ENCODE data around the gene DNAAF1.

DNAAF1 gene

GRCh38 chr16:84124257-84125073 lies 20.6 kb upstream of the DNAAF1 start:
- no peak for DNase-seq (ENCODE audit: low read depth in 2 of 2)

GRCh38 chr16:84131117-84131516 lies 14.0 kb upstream of the DNAAF1 start:
- no peak for DNase-seq (ENCODE audit: low read depth in 2 of 2)

- no peak for DNase-seq (ENCODE audit: low read depth in 2 of 2)
Measured at GRCh38 chr16:84132527-84133285, 12.4 kb upstream of the DNAAF1 start.

GRCh38 chr16:84136331-84137125 lies 8.6 kb upstream of the DNAAF1 start:
- no peak for DNase-seq (ENCODE audit: low read depth in 2 of 2)

- no peak for DNase-seq (ENCODE audit: low read depth in 2 of 2)
Measured at GRCh38 chr16:84137287-84137686, 7.8 kb upstream of the DNAAF1 start.

- no peak for DNase-seq (ENCODE audit: low read depth in 2 of 2)
Measured at GRCh38 chr16:84137769-84138357, 7.2 kb upstream of the DNAAF1 start.

- no peak for DNase-seq (ENCODE audit: low read depth in 2 of 2)
Measured at GRCh38 chr16:84138500-84138823, 6.6 kb upstream of the DNAAF1 start.

- no peak for DNase-seq (ENCODE audit: low read depth in 2 of 2)
Measured at GRCh38 chr16:84138824-84139627, 6.1 kb upstream of the DNAAF1 start.

- DNase-seq (ENCODE audit: low read depth in 2 of 2), result no peak
Measured at GRCh38 chr16:84139628-84140258, 5.4 kb upstream of the DNAAF1 start.

- DNase-seq (ENCODE audit: low read depth in 2 of 2), result no peak
Measured at GRCh38 chr16:84141143-84141670, 3.9 kb upstream of the DNAAF1 start.

- DNase-seq (ENCODE audit: low read depth in 2 of 2), result no peak
Measured at GRCh38 chr16:84143081-84143480, 2.0 kb upstream of the DNAAF1 start.

GRCh38 chr16:84143784-84144199 lies 1.3 kb upstream of the DNAAF1 start:
- DNase-seq (ENCODE audit: low read depth in 2 of 2), result no peak

- no peak for DNase-seq (ENCODE audit: low read depth in 2 of 2)
Measured at GRCh38 chr16:84144209-84144858, 774 bp upstream of the DNAAF1 start.

- no peak for DNase-seq (ENCODE audit: low read depth in 2 of 2)
Measured at GRCh38 chr16:84150926-84151325, 5.8 kb downstream of the DNAAF1 start.

GRCh38 chr16:84153660-84154214 lies 8.6 kb downstream of the DNAAF1 start:
- no peak for DNase-seq (ENCODE audit: low read depth in 2 of 2)

GRCh38 chr16:84155226-84155625 lies 10.1 kb downstream of the DNAAF1 start:
- no peak for DNase-seq (ENCODE audit: low read depth in 2 of 2)

GRCh38 chr16:84155771-84156170 lies 10.7 kb downstream of the DNAAF1 start:
- DNase-seq (ENCODE audit: low read depth in 2 of 2), result no peak

GRCh38 chr16:84156342-84156784 lies 11.3 kb downstream of the DNAAF1 start:
- DNase-seq (ENCODE audit: low read depth in 2 of 2), result no peak

GRCh38 chr16:84159007-84159406 lies 13.9 kb downstream of the DNAAF1 start:
- DNase-seq (ENCODE audit: low read depth in 2 of 2), result no peak

- DNase-seq (ENCODE audit: low read depth in 2 of 2), result no peak
Measured at GRCh38 chr16:84159800-84160199, 14.7 kb downstream of the DNAAF1 start.
